CD4-positive, alpha-beta T cell treated with Interleukin-17A for 4 hours (primary cell): ENCODE results near the gene KLHL35.

Experiments
- DNase-seq: peaks from one replicate; pipeline ENCODE4 v3.0.0-alpha.2; 2020; ENCODE audit warnings: mixed read lengths

Gene KLHL35

GRCh38 chr11:75440960-75441803 is 8.2 kb upstream of the KLHL35 start:
- no peak for DNase-seq

GRCh38 chr11:75439495-75440120 is 6.6 kb upstream of the KLHL35 start:
- no peak for DNase-seq

GRCh38 chr11:75439026-75439425 is 6.0 kb upstream of the KLHL35 start:
- DNase-seq: no peak

GRCh38 chr11:75437966-75438659 is 5.1 kb upstream of the KLHL35 start:
- no peak for DNase-seq

- no peak for DNase-seq
Observed at GRCh38 chr11:75436806-75437205, 3.8 kb upstream of the KLHL35 start.

- DNase-seq: no peak
Observed at GRCh38 chr11:75435571-75435925, 2.5 kb upstream of the KLHL35 start.

GRCh38 chr11:75434886-75435570 is 2.0 kb upstream of the KLHL35 start:
- DNase-seq: no peak

GRCh38 chr11:75434051-75434450 is 1.0 kb upstream of the KLHL35 start:
- DNase-seq: no peak

- DNase-seq: no peak
Observed at GRCh38 chr11:75433443-75433842, 440 bp upstream of the KLHL35 start.

- no peak for DNase-seq
Observed at GRCh38 chr11:75431533-75432525, 1.2 kb downstream of the KLHL35 start.

- DNase-seq: no peak
Observed at GRCh38 chr11:75430714-75431532, 2.1 kb downstream of the KLHL35 start.

GRCh38 chr11:75429902-75430713 is 2.9 kb downstream of the KLHL35 start:
- peak; percentile 59 for DNase-seq

- DNase-seq: no peak
Observed at GRCh38 chr11:75429641-75429901, 3.4 kb downstream of the KLHL35 start.

GRCh38 chr11:75428989-75429640 is 3.9 kb downstream of the KLHL35 start:
- DNase-seq: no peak

- DNase-seq: peak; percentile 54
Observed at GRCh38 chr11:75428281-75428724, 4.7 kb downstream of the KLHL35 start.

GRCh38 chr11:75427181-75427580 is 5.8 kb downstream of the KLHL35 start:
- no peak for DNase-seq

GRCh38 chr11:75426720-75427086 is 6.3 kb downstream of the KLHL35 start:
- no peak for DNase-seq

GRCh38 chr11:75425422-75425821 is 7.6 kb downstream of the KLHL35 start:
- DNase-seq: no peak

- DNase-seq: no peak
Observed at GRCh38 chr11:75424396-75424795, 8.6 kb downstream of the KLHL35 start.

- DNase-seq: no peak
Observed at GRCh38 chr11:75423721-75424120, 9.3 kb downstream of the KLHL35 start.
